ENCODE measurements around the gene DEPDC1B. TPM values are rescaled to one million over a fixed set of nuclear protein-coding genes. Genes with fewer than 3 reads are reported as not detected.
"Not testable (repeated sequence)": the region's sequence is repeated elsewhere in the genome, so short reads cannot be mapped to it uniquely, and the experiment has no call there.

The DEPDC1B gene
- total RNA-seq, 2 experiments from 2014 or later = 49.1 to 50.8 TPM

- Mint-ChIP-seq H3K27ac (no peak overlapping the region), H3K4me3 (no peak overlapping the region), H3K4me1 (ENCODE audit: low read depth) (no peaks in the 10 kb centered on the region), H3K36me3 (ENCODE audit: low read depth) (peaks cover 3% of the 10 kb centered on the region), H3K9me3 (ENCODE audit: insufficient read depth) (peaks cover 9% of the 10 kb centered on the region), H3K27me3 (ENCODE audit: low read depth) (peaks cover 25% of the 10 kb centered on the region)
- DNase-seq (no peak), ATAC-seq (no peak)
- CTCF ChIA-PET = no interaction called here
- POLR2A ChIA-PET = interaction anchor here (1.3 kb wide), 1 partner anchor 18 kb away, joined by 3 read pairs; the partner anchor contains the start of gene DEPDC1B
Measured at GRCh38 chr5:60718166-60718892, 18.4 kb upstream of the DEPDC1B start.

DNA sequence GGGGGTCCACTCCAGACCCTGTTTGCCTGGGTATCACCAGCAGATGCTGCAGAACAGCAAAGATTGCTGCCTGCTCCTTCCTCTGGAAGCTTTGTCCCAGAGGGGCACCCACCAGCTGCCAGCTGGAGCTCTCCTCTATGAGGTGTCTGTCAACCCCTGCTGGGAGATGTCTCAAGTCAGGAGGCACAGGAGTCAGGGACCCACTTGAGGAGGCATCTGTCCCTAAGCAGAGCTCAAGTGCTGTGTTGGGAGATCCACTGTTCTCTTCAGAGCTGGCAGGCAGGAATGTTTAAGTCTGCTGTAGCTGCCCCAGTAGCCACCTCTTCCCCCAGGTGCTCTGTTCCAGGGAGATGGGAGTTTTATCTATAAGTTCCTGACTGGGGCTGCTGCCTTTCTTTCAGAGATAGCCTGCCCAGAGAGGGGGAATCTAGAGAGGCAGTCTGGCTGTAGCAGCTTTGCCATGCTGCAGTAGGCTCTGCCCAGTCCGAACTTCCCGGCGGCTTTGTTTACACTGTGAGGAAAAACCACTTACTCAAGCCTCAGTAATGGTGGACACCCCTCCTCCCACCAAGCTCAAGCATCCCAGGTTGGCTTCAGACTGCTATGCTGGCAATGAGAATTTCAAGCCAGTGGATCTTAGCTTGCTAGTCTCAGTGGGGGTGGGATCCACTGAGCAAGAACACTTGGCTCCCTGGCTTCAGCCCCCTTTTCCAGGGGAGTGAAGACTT lies 15.4 kb upstream of the DEPDC1B start:
- DNase-seq; H3K4me3 Mint-ChIP-seq; H3K27ac Mint-ChIP-seq; POLR2A ChIA-PET; H3K9me3 Mint-ChIP-seq (ENCODE audit: insufficient read depth); H3K36me3 Mint-ChIP-seq (ENCODE audit: low read depth); H3K4me1 Mint-ChIP-seq (ENCODE audit: low read depth); ATAC-seq: not testable (repeated sequence)
- peaks cover 17% of the 10 kb centered on the region for H3K27me3 Mint-ChIP-seq (ENCODE audit: low read depth)
- CTCF ChIA-PET = interaction anchor here (0.7 kb wide), 1 partner anchor 15 kb away, joined by 3 read pairs; no protein-coding TSS in a partner anchor

- ChIA-PET POLR2A (no interaction called here), CTCF (no interaction called here)
- Mint-ChIP-seq H3K27me3 (ENCODE audit: low read depth) (peaks cover 14% of the 10 kb centered on the region), H3K9me3 (ENCODE audit: insufficient read depth) (peaks cover 9% of the 10 kb centered on the region), H3K4me1 (ENCODE audit: low read depth) (no peaks in the 10 kb centered on the region), H3K36me3 (ENCODE audit: low read depth) (peaks cover 3% of the 10 kb centered on the region), H3K27ac (no peak overlapping the region), H3K4me3 (no peak overlapping the region)
- DNase-seq (no peak), ATAC-seq (no peak)
Measured at GRCh38 chr5:60712950-60713349, 13.0 kb upstream of the DEPDC1B start.

DNA sequence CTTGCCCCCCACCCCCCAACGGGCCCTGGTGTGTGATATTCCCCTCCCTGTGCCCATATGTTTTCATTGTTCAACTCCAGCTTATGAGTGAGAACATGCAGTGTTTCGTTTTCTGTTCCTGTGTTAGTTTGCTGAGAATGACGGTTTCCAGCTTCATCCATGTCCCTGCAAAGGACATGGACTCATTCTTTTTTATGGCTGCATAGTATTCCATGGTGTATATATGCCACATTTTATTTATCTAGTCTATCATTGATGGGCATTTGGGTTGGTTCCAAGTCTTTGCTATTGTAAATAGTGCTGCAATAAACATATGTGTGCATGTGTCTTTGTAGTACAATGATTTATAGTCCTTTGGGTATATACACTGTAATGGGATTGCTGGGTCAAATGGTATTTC lies 11.9 kb upstream of the DEPDC1B start:
- ATAC-seq; POLR2A ChIA-PET; H3K4me3 Mint-ChIP-seq; H3K4me1 Mint-ChIP-seq (ENCODE audit: low read depth); H3K9me3 Mint-ChIP-seq (ENCODE audit: insufficient read depth); CTCF ChIA-PET; H3K27ac Mint-ChIP-seq; DNase-seq; H3K36me3 Mint-ChIP-seq (ENCODE audit: low read depth): not testable (repeated sequence)
- H3K27me3 Mint-ChIP-seq (ENCODE audit: low read depth) = peaks cover 14% of the 10 kb centered on the region

DNA sequence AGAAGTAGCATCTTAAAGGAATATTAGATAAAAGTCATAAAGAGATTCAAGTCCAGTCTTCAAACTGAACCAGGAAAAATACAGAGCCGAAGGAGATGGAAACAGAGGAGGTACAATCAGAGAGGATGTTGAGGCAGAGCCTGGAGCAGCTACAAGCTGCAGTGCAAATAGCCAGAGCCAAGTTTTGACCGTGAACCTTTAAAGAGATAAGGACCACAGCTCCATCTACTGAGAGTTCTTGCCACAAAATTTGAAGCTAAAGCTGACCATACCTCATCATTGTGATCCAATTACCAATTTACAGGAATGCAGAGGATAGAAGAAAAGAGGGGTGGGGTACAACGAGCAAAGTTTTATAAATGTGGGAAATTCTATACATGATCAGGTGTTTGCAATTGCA lies 10.4 kb upstream of the DEPDC1B start:
- POLR2A ChIA-PET = no interaction called here

DNA sequence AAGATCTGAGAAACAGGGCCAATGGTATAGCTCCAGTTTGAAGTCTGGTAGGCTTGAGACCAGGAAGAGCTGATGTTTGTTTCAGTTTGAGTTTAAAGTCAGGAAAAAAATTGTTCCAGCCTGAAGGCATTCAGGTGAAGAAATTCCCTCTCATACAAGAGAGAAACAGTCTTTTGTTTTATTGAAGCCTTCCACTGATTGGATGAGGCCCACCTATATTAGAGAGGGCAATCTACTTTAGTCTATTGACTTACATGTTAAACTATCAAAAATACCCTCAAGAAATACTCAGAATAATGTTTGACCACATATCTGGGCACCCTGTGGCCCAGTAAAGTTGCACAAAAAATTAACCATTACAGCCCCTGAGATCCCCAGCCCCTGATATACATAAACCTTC lies 5.2 kb upstream of the DEPDC1B start:
- no peak overlapping the region for H3K4me3 Mint-ChIP-seq
- no peaks in the 10 kb centered on the region for H3K9me3 Mint-ChIP-seq (ENCODE audit: insufficient read depth)
- ATAC-seq = no peak
- no peak for DNase-seq
- H3K4me1 Mint-ChIP-seq (ENCODE audit: low read depth) = peaks cover 12% of the 10 kb centered on the region
- H3K27ac Mint-ChIP-seq = no peak overlapping the region
- ChIA-PET POLR2A (no interaction called here), CTCF (interaction anchor here (0.6 to 1.4 kb wide), 2 partner anchors 25 to 27 kb away, joined by 3 to 4 read pairs; no protein-coding TSS in a partner anchor)
- no peaks in the 10 kb centered on the region for H3K36me3 Mint-ChIP-seq (ENCODE audit: low read depth)
- H3K27me3 Mint-ChIP-seq (ENCODE audit: low read depth) = peaks cover 25% of the 10 kb centered on the region

More for the DNA sequence above, 10.4 kb upstream of the DEPDC1B start:
- DNase-seq (no peak), ATAC-seq (no peak)
- H3K4me3 Mint-ChIP-seq = no peak overlapping the region
- CTCF ChIA-PET = interaction anchor here (1.1 to 1.2 kb wide), 2 partner anchors 9 to 11 kb away, joined by 3 to 4 read pairs; partner anchors contain the start of gene DEPDC1B
- no peak overlapping the region for H3K27ac Mint-ChIP-seq
- no peaks in the 10 kb centered on the region for H3K4me1 Mint-ChIP-seq (ENCODE audit: low read depth)
- H3K27me3 Mint-ChIP-seq (ENCODE audit: low read depth) = peaks cover 14% of the 10 kb centered on the region
- H3K36me3 Mint-ChIP-seq (ENCODE audit: low read depth) = peaks cover 3% of the 10 kb centered on the region
- H3K9me3 Mint-ChIP-seq (ENCODE audit: insufficient read depth) = no peaks in the 10 kb centered on the region

GRCh38 chr5:60703944-60704343 lies 4.0 kb upstream of the DEPDC1B start:
- ATAC-seq (no peak), DNase-seq (no peak)
- Mint-ChIP-seq H3K4me1 (ENCODE audit: low read depth) (peaks cover 15% of the 10 kb centered on the region), H3K27ac (no peak overlapping the region), H3K9me3 (ENCODE audit: insufficient read depth) (no peaks in the 10 kb centered on the region), H3K36me3 (ENCODE audit: low read depth) (peaks cover 4% of the 10 kb centered on the region), H3K4me3 (no peak overlapping the region), H3K27me3 (ENCODE audit: low read depth) (peaks cover 24% of the 10 kb centered on the region)
- ChIA-PET POLR2A (no interaction called here), CTCF (interaction anchor here (1.4 kb wide), 1 partner anchor 24 kb away, joined by 3 read pairs; no protein-coding TSS in a partner anchor)

DNA sequence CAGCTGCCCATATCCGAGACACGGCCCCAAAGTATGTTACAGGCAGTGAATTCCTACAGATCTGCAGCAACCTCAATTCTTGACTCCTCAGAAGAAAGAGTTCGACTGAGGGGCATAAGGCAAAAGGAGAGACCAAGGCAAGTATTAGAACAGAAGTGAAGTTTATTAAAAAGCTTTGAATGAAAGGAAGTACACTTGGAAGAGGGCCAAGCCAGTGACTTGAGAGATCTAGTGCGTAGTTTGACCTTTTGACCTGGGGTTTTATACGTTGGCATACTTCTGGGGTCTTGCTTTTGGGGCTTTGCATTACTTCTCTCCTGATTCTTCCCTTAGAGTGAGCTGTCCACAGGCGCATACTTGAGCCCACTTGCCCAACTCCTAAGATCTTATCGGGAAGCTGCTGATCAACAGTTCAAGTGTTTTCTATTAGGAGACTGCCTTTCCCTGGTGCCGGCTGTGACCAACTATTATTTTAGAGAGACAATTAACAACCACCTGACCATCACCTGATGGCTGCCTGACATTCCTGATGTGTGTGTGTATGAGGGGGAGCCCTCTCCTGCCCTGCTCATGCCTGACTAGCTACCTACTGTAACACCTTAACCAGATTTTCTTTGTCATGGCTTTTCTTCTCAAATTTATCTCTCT lies 1.5 kb upstream of the DEPDC1B start:
- Mint-ChIP-seq H3K9me3 (ENCODE audit: insufficient read depth) (no peaks in the 10 kb centered on the region), H3K27ac (no peak overlapping the region), H3K4me1 (ENCODE audit: low read depth) (peaks cover 36% of the 10 kb centered on the region), H3K4me3 (no peak overlapping the region), H3K27me3 (ENCODE audit: low read depth) (peaks cover 24% of the 10 kb centered on the region), H3K36me3 (ENCODE audit: low read depth) (peaks cover 20% of the 10 kb centered on the region)
- ATAC-seq (no peak), DNase-seq (no peak)
- POLR2A ChIA-PET = interaction anchor here (2.3 kb wide), 1 partner anchor 11 kb away, joined by 7 read pairs; no protein-coding TSS in a partner anchor
- CTCF ChIA-PET = interaction anchor here (0.8 to 1.8 kb wide), 3 partner anchors 8 to 33 kb away, joined by 4 to 5 read pairs (median 4); no protein-coding TSS in a partner anchor

GRCh38 chr5:60700416-60700757 lies 421 bp upstream of the DEPDC1B start:
- POLR2A ChIA-PET = interaction anchor here (0.6 to 2.3 kb wide), 6 partner anchors 10 to 1666 kb away, joined by 3 to 8 read pairs (median 5); no protein-coding TSS in a partner anchor
- peak; percentile 25 for ATAC-seq
- no peak for DNase-seq
- H3K27me3 Mint-ChIP-seq (ENCODE audit: low read depth) = peaks cover 24% of the 10 kb centered on the region
- peaks cover 36% of the 10 kb centered on the region for H3K4me1 Mint-ChIP-seq (ENCODE audit: low read depth)
- CTCF ChIA-PET = interaction anchor here (0.6 to 2.3 kb wide), 7 partner anchors 11 to 260 kb away, joined by 3 to 12 read pairs (median 3); partner anchors contain the start of genes ERCC8 and NDUFAF2
- no peaks in the 10 kb centered on the region for H3K9me3 Mint-ChIP-seq (ENCODE audit: insufficient read depth)
- peaks cover 22% of the 10 kb centered on the region for H3K36me3 Mint-ChIP-seq (ENCODE audit: low read depth)
- peak overlapping the region; percentile 92 for H3K27ac Mint-ChIP-seq
- peak overlapping the region; percentile 79 for H3K4me3 Mint-ChIP-seq

- no peak for DNase-seq
- ChIA-PET CTCF (interaction anchor here (1.0 to 2.3 kb wide), 5 partner anchors 11 to 888 kb away, joined by 3 to 12 read pairs (median 7); partner anchors contain the start of gene ELOVL7), POLR2A (interaction anchor here (1.4 to 2.3 kb wide), 3 partner anchors 9 to 247 kb away, joined by 3 to 8 read pairs (median 7); no protein-coding TSS in a partner anchor)
- Mint-ChIP-seq H3K9me3 (ENCODE audit: insufficient read depth) (no peaks in the 10 kb centered on the region), H3K27ac (peak overlapping the region; percentile 92), H3K4me1 (ENCODE audit: low read depth) (peaks cover 36% of the 10 kb centered on the region), H3K27me3 (ENCODE audit: low read depth) (peaks cover 21% of the 10 kb centered on the region), H3K36me3 (ENCODE audit: low read depth) (peaks cover 27% of the 10 kb centered on the region), H3K4me3 (peak overlapping the region; percentile 79)
- no peak for ATAC-seq
Measured at GRCh38 chr5:60699288-60699608, 718 bp downstream of the DEPDC1B start.

DNA sequence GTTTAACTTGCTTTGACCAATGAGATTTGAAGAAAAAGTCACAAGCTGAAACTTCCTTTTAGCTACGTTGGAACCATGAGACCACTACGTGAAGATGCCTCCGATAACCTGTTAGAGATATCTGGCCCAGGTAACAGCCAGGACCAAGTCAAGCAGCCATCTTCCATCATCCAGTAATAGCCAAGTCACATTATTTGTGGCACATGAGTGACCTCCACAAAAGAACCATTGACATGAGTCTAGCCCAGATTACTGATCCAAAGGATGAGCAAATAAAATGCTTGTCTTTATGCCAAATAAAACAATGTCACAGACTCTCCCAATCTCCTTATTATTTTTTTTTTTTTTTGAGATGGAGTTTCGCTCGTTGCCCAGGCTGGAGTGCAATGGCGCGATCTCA lies 1.6 kb downstream of the DEPDC1B start:
- Mint-ChIP-seq H3K36me3 (ENCODE audit: low read depth) (peaks cover 31% of the 10 kb centered on the region), H3K9me3 (ENCODE audit: insufficient read depth) (no peaks in the 10 kb centered on the region), H3K27me3 (ENCODE audit: low read depth) (peaks cover 15% of the 10 kb centered on the region), H3K4me3 (peak overlapping the region; percentile 79), H3K4me1 (ENCODE audit: low read depth) (peaks cover 40% of the 10 kb centered on the region), H3K27ac (no peak overlapping the region)
- CTCF ChIA-PET = interaction anchor here (1.4 to 2.3 kb wide), 3 partner anchors 10 to 29 kb away, joined by 3 to 12 read pairs (median 7); no protein-coding TSS in a partner anchor
- ATAC-seq (no peak), DNase-seq (no peak)
- POLR2A ChIA-PET = interaction anchor here (2.2 kb wide), 1 partner anchor 11 kb away, joined by 8 read pairs; no protein-coding TSS in a partner anchor
